ENCODE measurements around the gene UMODL1.

Gene UMODL1

GRCh38 chr21:42190486-42190863 is 119.4 kb downstream of the UMODL1 start:
- no peak for DNase-seq (ENCODE audit: low read depth)

- no peak for DNase-seq (ENCODE audit: low read depth)
Measured at GRCh38 chr21:42191064-42191463, 119.9 kb downstream of the UMODL1 start.

GRCh38 chr21:42191696-42192595 is 120.8 kb downstream of the UMODL1 start:
- no peak for DNase-seq (ENCODE audit: low read depth)
